Tibial nerve (tissue), 4 donors: Measurements from ENCODE around the gene OSTM1.

Experiments used
- CTCF ChIP-seq, 5 experiments: fragments of 200-600 bp in 3 of 5; fragments of 450-650 bp in 2 of 5; sonication (generic) in 3 of 5; IDR thresholded peaks; one replicate each; pipeline ENCODE4 v1.5.1; 2016 to 2019; ENCODE audit warnings: antibody characterized with exemption in 5 of 5, mild to moderate bottlenecking in 3 of 5, moderate library complexity in 2 of 5
- EP300 ChIP-seq, 2 donors: sonication (generic); formaldehyde crosslinking; IDR thresholded peaks; one replicate each; pipeline ENCODE4 v1.6.1; 2017; ENCODE audit warnings: antibody characterized with exemption in 2 of 2, mild to moderate bottlenecking in 1 of 2
- POLR2A ChIP-seq, 2 donors: fragments of 450-650 bp; IDR thresholded peaks; one replicate each; pipeline ENCODE4 v1.6.1; 2017; ENCODE audit warnings: antibody characterized with exemption in 2 of 2, mild to moderate bottlenecking in 2 of 2, moderate library complexity in 2 of 2

- TF ChIP-seq CTCF (IDR thresholded peaks at IDR 0.05) (no peak), POLR2A (IDR thresholded peaks at IDR 0.05) (no peak), EP300 (IDR thresholded peaks at IDR 0.05) (peak in 1 of 2 donors; percentile 12)
These were observed 44.5 kb upstream of the OSTM1 start for GRCh38 chr6:108118810-108119768.
